GM12878 (cell line): ENCODE data around the gene SMARCC1. TPM values are rescaled to one million over a fixed set of nuclear protein-coding genes. Genes with fewer than 3 reads are reported as not detected.
A peak's percentile ranks its signal among the peaks of the same experiment; 100 is the strongest.

ENCODE experiments used
- ATF2 ChIP-seq: IDR thresholded peaks from 2 replicates; pipeline ENCODE4 v1.6.1; 2012; ENCODE audit warnings: low read length, inconsistent platforms
- ATF7 ChIP-seq: fragments of 450-650 bp; IDR thresholded peaks from 2 replicates; pipeline ENCODE4 v1.6.1; 2016; ENCODE audit warnings: low read depth, mild to moderate bottlenecking
- CBX3 ChIP-seq: fragments of 200-600 bp; sonication (generic); IDR thresholded peaks from 2 replicates; pipeline ENCODE4 v1.6.1; 2016; ENCODE audit warnings: low read depth, borderline replicate concordance
- CEBPB ChIP-seq, 2 experiments: fragments of 150-350 bp in 1 of 2; IDR thresholded peaks; 2 replicates each; pipeline ENCODE4 v1.6.1; 2012 to 2014; ENCODE audit warnings: low read depth in 2 of 2, low read length in 2 of 2, borderline replicate concordance in 1 of 2, inconsistent platforms in 1 of 2
- CREB1 ChIP-seq: IDR thresholded peaks from 2 replicates; pipeline ENCODE4 v1.6.1; 2012; ENCODE audit warnings: low read depth, mild to moderate bottlenecking, inconsistent platforms
- FOXM1 ChIP-seq: IDR thresholded peaks from 2 replicates; pipeline ENCODE4 v1.6.1; 2012; ENCODE audit warnings: low read depth, mild to moderate bottlenecking, inconsistent platforms, low read length, moderate library complexity
- GABPA ChIP-seq: IDR thresholded peaks from 2 replicates; pipeline ENCODE4 v1.6.1; 2014; ENCODE audit warnings: antibody characterized with exemption, low read depth, mild to moderate bottlenecking, inconsistent platforms
- GATAD2B ChIP-seq: fragments of 450-650 bp; conservative IDR thresholded peaks from 2 replicates; pipeline ENCODE4 v1.6.1; 2017; ENCODE audit warnings: low read depth, mild to moderate bottlenecking, moderate library complexity
- HDAC2 ChIP-seq: fragments of 200-600 bp; sonication (generic); IDR thresholded peaks from 2 replicates; pipeline ENCODE4 v1.6.1; 2017
- MTA3 ChIP-seq: IDR thresholded peaks from 2 replicates; pipeline ENCODE4 v1.6.1; 2012; ENCODE audit warnings: low read length, inconsistent platforms, borderline replicate concordance
- MYC ChIP-seq: IDR thresholded peaks from 2 replicates; pipeline ENCODE4 v1.6.1; 2011; ENCODE audit warnings: mild to moderate bottlenecking, low read length, moderate library complexity, inconsistent platforms; ENCODE audit not compliant: insufficient read depth, insufficient replicate concordance, insufficient read length, severe bottlenecking
- NFIC ChIP-seq: IDR thresholded peaks from 2 replicates; pipeline ENCODE4 v1.6.1; 2012; ENCODE audit warnings: low read depth, mild to moderate bottlenecking, inconsistent platforms, low read length, moderate library complexity
- NKRF ChIP-seq: fragments of 450-650 bp; conservative IDR thresholded peaks from 2 replicates; pipeline ENCODE4 v1.6.1; 2017; ENCODE audit warnings: mild to moderate bottlenecking, moderate library complexity
- NR2C1 ChIP-seq: fragments of 450-650 bp; IDR thresholded peaks from 2 replicates; pipeline ENCODE4 v1.6.1; 2017; ENCODE audit warnings: antibody characterized with exemption, mild to moderate bottlenecking, moderate library complexity
- POLR2A ChIP-seq: IDR thresholded peaks from 2 replicates; pipeline ENCODE4 v1.6.1; 2011; ENCODE audit warnings: low read depth, mild to moderate bottlenecking, low read length
- PRDM15 ChIP-seq: fragments of 450-650 bp; formaldehyde crosslinking; IDR thresholded peaks from 2 replicates; pipeline ENCODE4 v1.4.0; 2020; ENCODE audit warnings: mild to moderate bottlenecking, moderate library complexity
- RB1 ChIP-seq: fragments of 450-650 bp; formaldehyde crosslinking; IDR thresholded peaks from 2 replicates; pipeline ENCODE4 v1.6.1; 2017; ENCODE audit warnings: mild to moderate bottlenecking, borderline replicate concordance
- RELB ChIP-seq: fragments of 450-650 bp; IDR thresholded peaks from 2 replicates; pipeline ENCODE4 v1.6.1; 2017; ENCODE audit warnings: low read depth, mild to moderate bottlenecking, moderate library complexity
- SIX5 ChIP-seq: IDR thresholded peaks from 2 replicates; pipeline ENCODE4 v1.6.1; 2011; ENCODE audit warnings: mild to moderate bottlenecking, low read depth, low read length, moderate library complexity; ENCODE audit not compliant: severe bottlenecking
- SMARCA5 ChIP-seq: fragments of 450-650 bp; IDR thresholded peaks from 2 replicates; pipeline ENCODE4 v1.6.1; 2017; ENCODE audit warnings: mild to moderate bottlenecking
- TCF12 ChIP-seq: IDR thresholded peaks from 2 replicates; pipeline ENCODE4 v1.6.1; 2011; ENCODE audit warnings: low read depth, mild to moderate bottlenecking, low read length
- ZBED1 ChIP-seq: IDR thresholded peaks from 2 replicates; pipeline ENCODE4 v1.6.1; 2016; ENCODE audit warnings: borderline replicate concordance
- polyA plus RNA-seq, 11 experiments: library from polyadenylated mRNA; depleted of rRNA in 4 of 11; unstranded in 6 of 11; stranded (reverse) in 5 of 11; fragments of >200 nt; fragmentation: Nextera tagmentation in 4 of 11; fragmentation: Illumina TruSeq in 1 of 11; extraction: Ambion mirVana in 4 of 11; extraction: Trizol in 1 of 11; gene quantifications; 1 replicate in 1 of 11; 2 replicates in 10 of 11; pipeline versions ENCODE4 v1.2.1 to v1.2.3, GENCODE V29; 2011 to 2016; ENCODE audit warnings: inconsistent platforms in 2 of 11, missing spikeins in 2 of 11, low read depth in 1 of 11
- total RNA-seq, 4 experiments: library from RNA; depleted of rRNA in 3 of 4; stranded (reverse); fragments of >200 nt in 3 of 4; fragmentation: Illumina TruSeq in 1 of 4; extraction: Trizol in 1 of 4; gene quantifications; 2 replicates each; pipeline versions ENCODE4 v1.2.1 to v1.2.3, GENCODE V29; 2013 to 2021

SMARCC1 gene
- total and polyA plus RNA-seq, 10 of the 15 experiments (the other 5 are each of a cell fraction or from before 2014, with no cell fraction given), result 26.6 to 147 (median 57.1) TPM

- TF ChIP-seq FOXM1, result 0 out of 2 replicates have a peak, but pooled peaks have one; percentile 36
- TF ChIP-seq ATF2, result no peak
- TF ChIP-seq RELB, result no peak
- TF ChIP-seq NR2C1, result no peak
- TF ChIP-seq CREB1, result 0 out of 2 replicates have a peak, but pooled peaks have one; percentile 21
- no peak for TF ChIP-seq ZBED1
- TF ChIP-seq CEBPB (IDR thresholded peaks at IDR 0.05; ENCODE audit: borderline replicate concordance in 1 of 2, low read depth in 2 of 2, low read length in 2 of 2), result no peak
- TF ChIP-seq SIX5, result no peak
- TF ChIP-seq TCF12, result 0 out of 2 replicates have a peak, but pooled peaks have one; percentile 31
- TF ChIP-seq ATF7, result no peak
- no peak for TF ChIP-seq GABPA
- peak; percentile 94; the same call in 1 of the 2 replicates for TF ChIP-seq GATAD2B
- TF ChIP-seq MTA3, result no peak
- TF ChIP-seq MYC, result peak; percentile 76
- no peak for TF ChIP-seq POLR2A
- no peak for TF ChIP-seq HDAC2
- TF ChIP-seq RB1, result no peak
- TF ChIP-seq NFIC, result no peak
- peak; percentile 98 for TF ChIP-seq NKRF
- TF ChIP-seq PRDM15 (CRISPR knock-in tag), result no peak
- TF ChIP-seq SMARCA5, result no peak; the same call in none of the 2 replicates
- TF ChIP-seq CBX3, result no peak
Measured at GRCh38 chr3:47780741-47781684, 680 bp downstream of the SMARCC1 start (continued).
